ENCODE data around the gene CREBRF. TPM values are rescaled to one million over a fixed set of nuclear protein-coding genes. Genes with fewer than 3 reads are reported as not detected.
"Not testable (repeated sequence)": the region's sequence is repeated elsewhere in the genome, so short reads cannot be mapped to it uniquely, and the experiment has no call there.

The CREBRF gene
- total and polyA plus RNA-seq, 5 experiments from 2014 or later, result 52.6 to 111 (median 61.6) TPM

- no peak for DNase-seq
- Mint-ChIP-seq H3K27me3 (peaks cover 0 to 1% (median 0%) of the 10 kb centered on the region in 5 donors), H3K27ac (peak overlapping the region in 2 of 10 donors; percentile 40 to 46), H3K9me3 (no peaks in the 10 kb centered on the region), H3K4me3 (peak overlapping the region in 1 of 10 donors; percentile 34), H3K36me3 (peaks cover 0 to 31% (median 4%) of the 10 kb centered on the region in 3 donors), H3K4me1 (peaks cover 7 to 19% (median 13%) of the 10 kb centered on the region in 4 donors)
- POLR2A ChIA-PET, result interaction anchor here (0.7 to 3.6 kb wide), 4 partner anchors 118 to 378 kb away, joined by 3 to 22 read pairs (median 5); partner anchors contain the start of gene ATP6V0E1
- ATAC-seq, result no peak
Observed at GRCh38 chr5:173143567-173143966, 87.4 kb downstream of the CREBRF start.

- peaks cover 7 to 22% (median 13%) of the 10 kb centered on the region in 4 donors for H3K4me1 Mint-ChIP-seq
- DNase-seq, result peak; percentile 93 to 100 (median 96)
- peak; percentile 91 to 92 for ATAC-seq
- peaks cover 0 to 1% (median 0%) of the 10 kb centered on the region in 5 donors for H3K27me3 Mint-ChIP-seq
- peak within 1 kb of the TSS; percentile 95 to 100 (median 98) for H3K4me3 Mint-ChIP-seq
- POLR2A ChIA-PET, result interaction anchor here (0.6 to 3.6 kb wide), 8 partner anchors 8 to 373 kb away, joined by 3 to 22 read pairs (median 4); partner anchors contain the start of genes ATP6V0E1, DUSP1 and RPL26L1
- peaks cover 4 to 31% (median 14%) of the 10 kb centered on the region in 3 donors for H3K36me3 Mint-ChIP-seq
- H3K27ac Mint-ChIP-seq, result peak within 1 kb of the TSS; percentile 95 to 100 (median 99)
- H3K9me3 Mint-ChIP-seq, result no peaks in the 10 kb centered on the region
Observed at GRCh38 chr5:173144200-173145176, 88.3 kb downstream of the CREBRF start, which contains the start of gene BNIP1. Gene BNIP1 (plus strand): TSS chr5:173144531. CDS start chr5:173144546, 15 bp downstream.

GRCh38 chr5:173148354-173148753 is 92.2 kb downstream of the CREBRF start:
- Mint-ChIP-seq H3K4me1 (peaks cover 7 to 19% (median 10%) of the 10 kb centered on the region in 4 donors), H3K27ac (peak overlapping the region in 1 of 10 donors; percentile 66), H3K36me3 (peaks cover 8 to 64% (median 20%) of the 10 kb centered on the region in 3 donors), H3K27me3 (peaks cover 0 to 1% (median 0%) of the 10 kb centered on the region in 5 donors), H3K9me3 (no peaks in the 10 kb centered on the region), H3K4me3 (no peak overlapping the region)
- ATAC-seq (no peak), DNase-seq (no peak)
- POLR2A ChIA-PET, result no interaction called here

GRCh38 chr5:173152547-173152946 is 96.4 kb downstream of the CREBRF start:
- no peak overlapping the region for H3K27ac Mint-ChIP-seq
- no peaks in the 10 kb centered on the region for H3K9me3 Mint-ChIP-seq
- ATAC-seq (no peak), DNase-seq (no peak)
- H3K4me1 Mint-ChIP-seq, result peaks cover 0 to 8% (median 2%) of the 10 kb centered on the region in 4 donors
- H3K36me3 Mint-ChIP-seq, result peaks cover 13 to 88% (median 23%) of the 10 kb centered on the region in 3 donors
- no peaks in the 10 kb centered on the region for H3K27me3 Mint-ChIP-seq
- no peak overlapping the region for H3K4me3 Mint-ChIP-seq
- POLR2A ChIA-PET, result no interaction called here

GRCh38 chr5:173153842-173154241 is 97.7 kb downstream of the CREBRF start:
- Mint-ChIP-seq H3K9me3 (no peaks in the 10 kb centered on the region), H3K27me3 (no peaks in the 10 kb centered on the region), H3K4me3 (no peak overlapping the region), H3K27ac (peak overlapping the region in 1 of 10 donors; percentile 2), H3K36me3 (peaks cover 13 to 92% (median 18%) of the 10 kb centered on the region in 3 donors), H3K4me1 (peaks cover 0 to 8% (median 2%) of the 10 kb centered on the region in 4 donors)
- POLR2A ChIA-PET, result no interaction called here
- ATAC-seq (no peak), DNase-seq (no peak)

- H3K36me3 Mint-ChIP-seq, result peaks cover 9 to 90% (median 10%) of the 10 kb centered on the region in 3 donors
- DNase-seq, H3K4me1 Mint-ChIP-seq, H3K9me3 Mint-ChIP-seq, ATAC-seq, H3K27me3 Mint-ChIP-seq, H3K27ac Mint-ChIP-seq, H3K4me3 Mint-ChIP-seq, POLR2A ChIA-PET: not testable (repeated sequence)
Observed at GRCh38 chr5:173154619-173155018, 98.5 kb downstream of the CREBRF start.

- H3K9me3 Mint-ChIP-seq, result no peaks in the 10 kb centered on the region
- POLR2A ChIA-PET, result no interaction called here
- no peak for ATAC-seq
- no peak overlapping the region for H3K4me3 Mint-ChIP-seq
- no peak for DNase-seq
- peaks cover 9 to 93% (median 9%) of the 10 kb centered on the region in 3 donors for H3K36me3 Mint-ChIP-seq
- peak overlapping the region in 1 of 10 donors; percentile 75 for H3K27ac Mint-ChIP-seq
- peaks cover 0 to 5% (median 2%) of the 10 kb centered on the region in 4 donors for H3K4me1 Mint-ChIP-seq
- no peaks in the 10 kb centered on the region for H3K27me3 Mint-ChIP-seq
Observed at GRCh38 chr5:173155912-173156311, 99.8 kb downstream of the CREBRF start.

- H3K27me3 Mint-ChIP-seq, result no peaks in the 10 kb centered on the region
- no peak for DNase-seq
- POLR2A ChIA-PET, result no interaction called here
- no peak for ATAC-seq
- H3K27ac Mint-ChIP-seq, result no peak overlapping the region
- peaks cover 0 to 4% (median under 1%) of the 10 kb centered on the region in 4 donors for H3K4me1 Mint-ChIP-seq
- peaks cover 5 to 91% (median 13%) of the 10 kb centered on the region in 3 donors for H3K36me3 Mint-ChIP-seq
- H3K9me3 Mint-ChIP-seq, result no peaks in the 10 kb centered on the region
- H3K4me3 Mint-ChIP-seq, result no peak overlapping the region
Observed at GRCh38 chr5:173158366-173158765, 102.2 kb downstream of the CREBRF start.

- POLR2A ChIA-PET, result interaction anchor here (0.6 kb wide), 1 partner anchor 1003 kb away, joined by 3 read pairs; no protein-coding TSS in a partner anchor
- no peak overlapping the region for H3K27ac Mint-ChIP-seq
- H3K36me3 Mint-ChIP-seq, result peaks cover 5 to 91% (median 16%) of the 10 kb centered on the region in 3 donors
- no peak for DNase-seq
- no peaks in the 10 kb centered on the region for H3K9me3 Mint-ChIP-seq
- no peaks in the 10 kb centered on the region for H3K27me3 Mint-ChIP-seq
- peaks cover 0 to 2% (median 0%) of the 10 kb centered on the region in 4 donors for H3K4me1 Mint-ChIP-seq
- no peak for ATAC-seq
- no peak overlapping the region for H3K4me3 Mint-ChIP-seq
Observed at GRCh38 chr5:173159256-173159655, 103.1 kb downstream of the CREBRF start.

GRCh38 chr5:173161148-173161547 is 105.0 kb downstream of the CREBRF start:
- H3K4me1 Mint-ChIP-seq, result peaks cover 0 to under 1% (median 0%) of the 10 kb centered on the region in 4 donors
- DNase-seq (no peak), ATAC-seq (no peak)
- no peak overlapping the region for H3K4me3 Mint-ChIP-seq
- no peaks in the 10 kb centered on the region for H3K27me3 Mint-ChIP-seq
- H3K36me3 Mint-ChIP-seq, result peaks cover under 1 to 81% (median 20%) of the 10 kb centered on the region in 3 donors
- POLR2A ChIA-PET, result no interaction called here
- H3K27ac Mint-ChIP-seq, result peak overlapping the region in 1 of 10 donors; percentile 13
- H3K9me3 Mint-ChIP-seq, result no peaks in the 10 kb centered on the region

GRCh38 chr5:173163219-173163618 is 107.1 kb downstream of the CREBRF start:
- H3K4me1 Mint-ChIP-seq, result peaks cover 0 to 2% (median 0%) of the 10 kb centered on the region in 4 donors
- H3K9me3 Mint-ChIP-seq, result no peaks in the 10 kb centered on the region
- ATAC-seq (no peak), DNase-seq (no peak)
- no peak overlapping the region for H3K4me3 Mint-ChIP-seq
- peaks cover 0 to 2% (median 0%) of the 10 kb centered on the region in 5 donors for H3K27me3 Mint-ChIP-seq
- H3K36me3 Mint-ChIP-seq, result peaks cover 0 to 63% (median 20%) of the 10 kb centered on the region in 3 donors
- POLR2A ChIA-PET, result no interaction called here
- H3K27ac Mint-ChIP-seq, result no peak overlapping the region

GRCh38 chr5:173165177-173166016 is 109.2 kb downstream of the CREBRF start:
- POLR2A ChIA-PET, result no interaction called here
- no peaks in the 10 kb centered on the region for H3K9me3 Mint-ChIP-seq
- DNase-seq, result no peak
- H3K27ac Mint-ChIP-seq, result peak overlapping the region in 1 of 10 donors; percentile 67
- peaks cover 0 to 2% (median 0%) of the 10 kb centered on the region in 5 donors for H3K27me3 Mint-ChIP-seq
- peaks cover 0 to 43% (median 20%) of the 10 kb centered on the region in 3 donors for H3K36me3 Mint-ChIP-seq
- no peak overlapping the region for H3K4me3 Mint-ChIP-seq
- peaks cover 0 to 2% (median 0%) of the 10 kb centered on the region in 4 donors for H3K4me1 Mint-ChIP-seq
- no peak for ATAC-seq
